Measurements from ENCODE around the gene SOX2.

Gene SOX2

GRCh38 chr3:181691901-181692300, 19.8 kb upstream of the SOX2 start:
- in situ Hi-C loops (cut with MboI; ENCODE audit: low pct_unique_long_range_greater_than_20kb, low sequenced_read_pairs, unreplicated experiment), result no loop called here
- no peak for DNase-seq (ENCODE audit: low spot score)
- TF ChIP-seq CTCF (IDR thresholded peaks at IDR 0.05; ENCODE audit: extremely low read depth, insufficient read depth, missing control alignments), result no peak

GRCh38 chr3:181692311-181693145, 19.2 kb upstream of the SOX2 start:
- no peak for TF ChIP-seq CTCF (IDR thresholded peaks at IDR 0.05; ENCODE audit: extremely low read depth, insufficient read depth, missing control alignments)
- no peak for DNase-seq (ENCODE audit: low spot score)
- in situ Hi-C loops (cut with MboI; ENCODE audit: low pct_unique_long_range_greater_than_20kb, low sequenced_read_pairs, unreplicated experiment), result no loop called here

GRCh38 chr3:181693280-181693679, 18.4 kb upstream of the SOX2 start:
- DNase-seq (ENCODE audit: low spot score), result no peak
- TF ChIP-seq CTCF (IDR thresholded peaks at IDR 0.05; ENCODE audit: extremely low read depth, insufficient read depth, missing control alignments), result no peak
- in situ Hi-C loops (cut with MboI; ENCODE audit: low pct_unique_long_range_greater_than_20kb, low sequenced_read_pairs, unreplicated experiment), result no loop called here

GRCh38 chr3:181694805-181695660, 16.7 kb upstream of the SOX2 start:
- no peak for DNase-seq (ENCODE audit: low spot score)
- TF ChIP-seq CTCF (IDR thresholded peaks at IDR 0.05; ENCODE audit: extremely low read depth, insufficient read depth, missing control alignments), result peak; percentile 25
- in situ Hi-C loops (cut with MboI; ENCODE audit: low pct_unique_long_range_greater_than_20kb, low sequenced_read_pairs, unreplicated experiment), result no loop called here

GRCh38 chr3:181695661-181696491, 15.8 kb upstream of the SOX2 start:
- TF ChIP-seq CTCF (IDR thresholded peaks at IDR 0.05; ENCODE audit: extremely low read depth, insufficient read depth, missing control alignments), result no peak
- no peak for DNase-seq (ENCODE audit: low spot score)
- in situ Hi-C loops (cut with MboI; ENCODE audit: low pct_unique_long_range_greater_than_20kb, low sequenced_read_pairs, unreplicated experiment), result no loop called here

GRCh38 chr3:181696626-181697230, 15.0 kb upstream of the SOX2 start:
- TF ChIP-seq CTCF (IDR thresholded peaks at IDR 0.05; ENCODE audit: extremely low read depth, insufficient read depth, missing control alignments), result no peak
- in situ Hi-C loops (cut with MboI; ENCODE audit: low pct_unique_long_range_greater_than_20kb, low sequenced_read_pairs, unreplicated experiment), result no loop called here
- no peak for DNase-seq (ENCODE audit: low spot score)

All from GM13977 (cell line).